Measurements from ENCODE around the gene HIC2.

- TF ChIP-seq POLR2A (IDR thresholded peaks at IDR 0.05) (no peak), CTCF (IDR thresholded peaks at IDR 0.05) (no peak)
Observed at GRCh38 chr22:21443057-21443734, 26.0 kb downstream of the HIC2 start.
